NB4 (cell line): Measurements from ENCODE around the gene GXYLT2.

ENCODE experiments used
- DNase-seq: peaks from one replicate; pipeline ENCODE4 v3.0.0; 2010; ENCODE audit warnings: low read depth
- H3K4me3 ChIP-seq: one replicate; pipeline ENCODE4 v1.5.1; 2011; ENCODE audit warnings: mild to moderate bottlenecking, low read depth, low read length, moderate library complexity
- CTCF ChIP-seq: IDR thresholded peaks from one replicate; pipeline ENCODE4 v1.5.1; 2012; ENCODE audit warnings: low read depth, low read length
- MAX ChIP-seq: IDR thresholded peaks from 2 replicates; pipeline ENCODE4 v1.6.1; 2011; ENCODE audit warnings: low read depth, low read length
- MYC ChIP-seq: IDR thresholded peaks from 2 replicates; pipeline ENCODE4 v1.6.1; 2011; ENCODE audit warnings: low read depth, low read length
- POLR2A ChIP-seq: IDR thresholded peaks from 2 replicates; pipeline ENCODE4 v1.6.1; 2011; ENCODE audit warnings: mild to moderate bottlenecking; ENCODE audit not compliant: insufficient read length; ENCODE audit errors: extremely low read depth

The GXYLT2 gene

GRCh38 chr3:72932416-72932815 lies 44.6 kb downstream of the GXYLT2 start:
- H3K4me3 ChIP-seq = no peak overlapping the region
- TF ChIP-seq MAX = no peak
- TF ChIP-seq CTCF = no peak
- TF ChIP-seq MYC = no peak
- no peak for TF ChIP-seq POLR2A
- DNase-seq = no peak

GRCh38 chr3:72938471-72939265 lies 50.8 kb downstream of the GXYLT2 start:
- no peak for TF ChIP-seq MAX
- TF ChIP-seq POLR2A = no peak
- no peak for TF ChIP-seq CTCF
- TF ChIP-seq MYC = no peak
- H3K4me3 ChIP-seq = no peak overlapping the region
- peak; percentile 67 for DNase-seq

- TF ChIP-seq MAX (no peak), MYC (no peak), CTCF (no peak), POLR2A (no peak)
- H3K4me3 ChIP-seq = no peak overlapping the region
- DNase-seq = no peak
These were observed 53.4 kb downstream of the GXYLT2 start for GRCh38 chr3:72941245-72941644.

GRCh38 chr3:72942427-72942826 lies 54.6 kb downstream of the GXYLT2 start:
- no peak for TF ChIP-seq MYC
- no peak for TF ChIP-seq CTCF
- no peak for TF ChIP-seq POLR2A
- TF ChIP-seq MAX = no peak
- no peak overlapping the region for H3K4me3 ChIP-seq
- no peak for DNase-seq

GRCh38 chr3:72944696-72945095 lies 56.9 kb downstream of the GXYLT2 start:
- TF ChIP-seq CTCF (no peak), MYC (no peak), MAX (no peak), POLR2A (no peak)
- DNase-seq = no peak

More at GRCh38 chr3:72944696-72945095, 56.9 kb downstream of the GXYLT2 start:
- no peak overlapping the region for H3K4me3 ChIP-seq
